ENCODE measurements around the gene CDR2.

CDR2 gene

GRCh38 chr16:22359679-22360078 is 14.7 kb downstream of the CDR2 start:
- no peak for DNase-seq (ENCODE audit: low spot score)
- TF ChIP-seq CTCF (IDR thresholded peaks at IDR 0.05; ENCODE audit: extremely low read depth, missing control alignments), result no peak

- no peak for DNase-seq (ENCODE audit: low spot score)
- TF ChIP-seq CTCF (IDR thresholded peaks at IDR 0.05; ENCODE audit: extremely low read depth, missing control alignments), result no peak
These were observed 16.4 kb downstream of the CDR2 start for GRCh38 chr16:22358000-22358399.

GRCh38 chr16:22357635-22357971 is 16.8 kb downstream of the CDR2 start:
- TF ChIP-seq CTCF (IDR thresholded peaks at IDR 0.05; ENCODE audit: extremely low read depth, missing control alignments), result no peak
- DNase-seq (ENCODE audit: low spot score), result peak; percentile 37

- TF ChIP-seq CTCF (IDR thresholded peaks at IDR 0.05; ENCODE audit: extremely low read depth, missing control alignments), result no peak
- DNase-seq (ENCODE audit: low spot score), result no peak
These were observed 17.3 kb downstream of the CDR2 start for GRCh38 chr16:22356930-22357634.

GRCh38 chr16:22355487-22355908 is 18.9 kb downstream of the CDR2 start:
- no peak for TF ChIP-seq CTCF (IDR thresholded peaks at IDR 0.05; ENCODE audit: extremely low read depth, missing control alignments)
- DNase-seq (ENCODE audit: low spot score), result peak; percentile 18

GRCh38 chr16:22353933-22354541 is 20.4 kb downstream of the CDR2 start:
- no peak for TF ChIP-seq CTCF (IDR thresholded peaks at IDR 0.05; ENCODE audit: extremely low read depth, missing control alignments)
- no peak for DNase-seq (ENCODE audit: low spot score)

- TF ChIP-seq CTCF (IDR thresholded peaks at IDR 0.05; ENCODE audit: extremely low read depth, missing control alignments), result no peak
- no peak for DNase-seq (ENCODE audit: low spot score)
These were observed 21.1 kb downstream of the CDR2 start for GRCh38 chr16:22353191-22353919.
